NCI-H2081 treated with DMSO at 0.1 percent for 48 hours (cell line): ENCODE results near the gene DENND4A.

Experiments
- DNase-seq: peaks from one replicate; lab custom pipeline; 2025; lab: John Stamatoyannopoulos, UW

DENND4A gene

DNA sequence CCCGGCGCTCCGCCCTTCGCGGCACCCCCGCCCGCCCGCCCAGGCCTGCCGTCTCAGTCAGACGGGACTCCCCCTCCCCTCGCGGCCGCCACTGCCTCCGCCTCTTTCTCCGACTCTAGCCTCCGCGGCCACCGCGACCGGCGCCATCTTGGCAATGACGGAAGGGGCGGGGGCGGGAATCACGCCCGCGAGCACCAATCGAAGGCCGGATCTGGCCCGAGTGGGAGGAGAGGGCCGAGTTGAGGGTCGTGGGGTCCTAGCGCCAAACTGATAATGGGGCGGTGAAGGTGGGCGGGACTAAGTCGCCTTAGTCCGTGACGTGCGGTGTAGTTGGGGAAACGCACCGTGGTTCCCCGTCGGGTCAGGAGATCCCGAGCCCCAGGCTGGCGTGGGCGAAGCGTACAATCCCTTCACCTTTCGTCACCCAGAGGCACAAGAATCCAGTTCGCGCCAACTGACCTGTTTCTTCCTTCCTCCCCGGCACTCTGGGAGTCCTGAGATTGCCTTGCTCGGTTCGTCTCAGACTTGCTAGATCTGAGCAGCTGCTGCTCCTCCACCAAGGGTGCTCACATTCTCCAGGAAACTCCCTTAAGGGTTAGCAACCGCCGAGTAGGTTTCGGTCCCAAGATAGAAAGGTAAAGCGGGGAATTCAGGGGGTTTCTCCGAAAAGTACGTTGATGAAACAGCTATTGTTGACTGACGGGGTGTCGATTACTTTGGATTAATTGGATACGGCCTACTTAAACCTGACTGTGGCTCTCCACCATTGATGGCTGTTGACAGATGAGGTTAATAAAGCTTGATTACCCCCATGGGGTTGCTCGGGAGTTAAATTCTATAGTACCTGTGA is at the start of gene DENND4A:
Gene DENND4A (minus strand): TSS at position 156 of the 850 bp plus-strand sequence. CDS start 35,843 bp downstream, outside the sequence.
- peak; percentile 90 for DNase-seq

DNA sequence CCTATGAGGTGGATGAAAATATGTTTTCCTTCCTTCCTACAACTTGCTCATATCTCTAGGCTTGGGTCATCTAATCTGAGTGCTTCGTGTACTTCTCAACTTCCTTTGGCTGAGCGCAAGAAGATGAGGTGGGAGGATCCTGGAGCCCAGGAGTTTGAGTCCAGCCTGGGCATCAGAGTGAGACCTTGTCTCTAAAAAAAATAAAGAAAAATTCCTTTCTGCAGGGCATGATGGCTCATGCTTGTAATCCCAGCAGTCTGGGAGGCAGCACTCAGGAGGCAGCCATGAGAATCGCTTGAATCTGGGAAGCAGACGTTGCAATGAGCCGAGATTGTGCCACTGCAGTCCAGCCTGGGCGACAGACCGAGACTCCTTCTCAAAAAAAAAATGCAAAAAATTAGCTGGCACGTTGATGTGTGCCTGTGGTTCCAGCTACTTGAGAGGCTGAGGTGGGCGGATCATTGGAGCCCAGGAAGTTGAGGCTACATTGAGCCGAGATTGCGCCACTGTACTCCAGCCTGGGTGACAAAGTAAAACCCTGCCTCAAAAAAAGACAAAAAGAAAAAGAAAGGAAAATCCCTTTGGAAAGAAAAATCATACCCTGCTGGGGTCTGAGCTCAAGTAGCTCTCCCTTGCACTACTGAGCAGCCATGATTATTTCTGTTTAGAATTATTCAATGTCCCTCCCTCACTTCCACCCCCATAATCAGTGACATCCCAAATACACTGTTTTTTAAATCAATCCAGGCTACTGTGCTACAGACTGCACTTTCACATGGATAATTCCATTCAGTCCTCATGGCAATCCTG is 49.2 kb upstream of the DENND4A start:
- no peak for DNase-seq

DNA sequence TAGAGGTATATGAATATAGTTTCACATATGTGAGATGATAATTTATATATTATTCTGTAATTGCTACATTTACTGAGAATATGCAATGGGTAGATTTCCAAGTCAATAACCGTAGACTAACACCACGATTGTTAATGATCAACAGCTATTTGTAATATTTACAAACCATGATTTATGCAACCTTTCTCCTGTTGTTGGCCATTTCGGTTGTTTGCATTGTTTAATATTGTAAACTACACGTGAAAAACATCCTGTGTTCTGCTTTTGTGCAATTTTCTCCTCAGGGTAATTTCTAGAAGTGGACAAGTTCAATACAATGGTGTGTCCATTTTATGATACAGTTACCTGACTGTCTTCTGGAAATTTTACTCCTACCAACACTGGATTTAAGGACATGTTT is 47.9 kb upstream of the DENND4A start:
- no peak for DNase-seq

DNA sequence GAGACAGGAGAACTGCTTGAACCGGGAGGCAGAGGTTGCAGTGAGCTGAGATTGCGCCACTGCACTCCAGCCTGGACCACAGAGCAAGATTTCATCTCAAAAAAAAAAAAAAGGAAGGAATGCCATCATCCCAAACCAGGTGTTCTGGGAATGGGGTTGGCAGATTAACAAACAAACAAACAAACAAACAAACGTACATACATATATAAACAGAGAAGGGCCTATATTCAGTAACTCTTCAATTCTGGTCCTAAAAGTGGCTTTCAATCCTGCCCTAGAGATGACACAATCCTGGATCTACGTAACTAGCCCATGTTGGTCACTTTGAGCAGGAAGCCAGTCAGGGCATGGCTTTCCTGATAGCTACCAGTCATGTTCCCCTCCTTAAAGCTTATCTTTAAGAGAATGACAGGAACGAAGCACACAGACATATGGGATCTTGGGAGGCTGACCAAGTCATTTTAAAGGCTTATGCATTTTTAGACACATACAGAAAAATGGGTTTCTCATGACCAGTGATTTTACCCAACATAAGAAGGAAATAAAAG is 47.3 kb upstream of the DENND4A start:
- no peak for DNase-seq

DNA sequence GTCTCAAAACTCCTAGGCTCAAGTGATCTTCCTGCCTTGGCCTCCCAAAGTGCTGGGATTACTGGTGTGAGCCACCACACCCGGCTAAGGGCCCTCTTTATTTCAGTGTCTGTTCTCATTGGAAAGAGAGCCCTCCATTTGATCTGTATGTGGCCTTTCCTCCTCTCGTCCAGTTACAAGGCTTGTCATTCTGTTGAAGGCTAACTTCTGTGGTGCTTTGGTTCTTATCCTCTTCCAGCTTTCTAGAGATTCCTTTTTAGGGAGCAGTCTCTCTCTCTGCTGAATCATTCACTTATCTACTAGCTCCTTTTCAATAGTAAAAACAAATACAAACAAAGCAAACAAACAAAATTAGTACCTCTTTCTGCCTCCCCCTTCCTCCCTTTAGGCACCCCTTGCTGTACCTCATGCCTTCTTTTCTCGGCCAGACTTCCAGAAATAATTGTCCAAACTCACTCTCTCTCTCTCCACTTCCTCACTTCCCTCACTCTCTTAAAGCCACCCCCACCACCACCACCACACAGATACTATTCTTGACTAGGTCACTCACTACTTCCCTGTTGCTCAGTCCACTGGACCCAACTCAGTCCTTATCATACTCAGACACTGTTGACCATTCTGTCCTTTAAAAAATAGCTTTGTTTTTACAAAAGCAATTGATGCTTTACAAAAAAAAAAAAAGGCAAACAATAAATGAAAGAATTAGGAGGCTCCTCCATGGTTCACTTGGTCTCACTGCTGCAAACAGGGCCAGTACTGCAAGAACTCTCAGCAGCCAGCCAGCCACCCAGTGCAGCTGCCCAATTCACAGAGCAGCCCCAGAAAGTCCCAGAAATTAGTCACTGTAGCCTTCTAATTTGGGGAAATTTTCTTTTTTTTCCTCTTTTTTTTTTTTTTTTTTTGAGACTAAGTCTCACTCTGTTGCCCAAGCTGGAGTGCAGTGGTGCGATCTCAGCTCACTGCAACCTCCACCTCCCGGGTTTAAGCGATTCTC is 45.5 kb upstream of the DENND4A start:
- DNase-seq = no peak

GRCh38 chr15:65836665-65837064 is 44.6 kb upstream of the DENND4A start:
- DNase-seq = no peak

- no peak for DNase-seq
These were observed 43.4 kb upstream of the DENND4A start for GRCh38 chr15:65835447-65835846.

DNA sequence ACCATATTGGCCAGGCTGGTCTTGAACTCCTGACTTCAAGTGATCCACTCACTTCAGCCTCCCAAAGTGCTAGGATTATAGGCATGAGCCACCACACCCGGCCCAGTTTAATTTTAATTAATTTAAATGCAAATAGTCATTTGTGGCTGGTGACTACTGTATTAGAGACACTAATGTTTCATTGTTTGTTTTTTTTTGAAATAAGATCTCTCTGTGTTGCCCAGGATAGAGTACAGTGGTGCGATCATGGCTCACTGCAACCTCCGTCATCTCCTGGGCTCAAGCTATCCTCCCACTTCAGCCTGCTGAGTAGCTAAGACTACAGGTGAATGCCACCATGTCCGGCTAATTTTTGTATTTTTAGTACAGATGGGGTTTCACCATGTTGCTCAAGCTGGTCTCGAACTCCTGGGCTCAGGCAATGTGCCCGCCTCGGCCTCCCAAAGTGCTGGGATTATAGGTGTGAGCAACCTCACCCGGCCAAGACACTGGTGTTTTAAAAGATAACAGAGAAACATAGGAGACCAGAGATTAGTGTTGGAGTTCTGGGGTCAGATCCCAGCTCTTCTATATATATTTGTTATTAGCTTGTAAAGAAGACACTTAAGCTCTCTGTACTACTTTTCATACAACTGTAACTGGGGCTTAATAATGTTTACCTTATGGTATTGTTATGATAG is 42.6 kb upstream of the DENND4A start:
- no peak for DNase-seq

GRCh38 chr15:65833501-65834205 is 41.6 kb upstream of the DENND4A start:
- DNase-seq = no peak

- peak; percentile 99 for DNase-seq
These were observed 40.7 kb upstream of the DENND4A start for GRCh38 chr15:65832549-65833364.

- DNase-seq = no peak
These were observed 37.2 kb upstream of the DENND4A start for GRCh38 chr15:65829130-65829764.

- no peak for DNase-seq
These were observed 36.5 kb upstream of the DENND4A start for GRCh38 chr15:65828585-65828984.

- DNase-seq = no peak
These were observed 35.0 kb upstream of the DENND4A start for GRCh38 chr15:65827065-65827464.

DNA sequence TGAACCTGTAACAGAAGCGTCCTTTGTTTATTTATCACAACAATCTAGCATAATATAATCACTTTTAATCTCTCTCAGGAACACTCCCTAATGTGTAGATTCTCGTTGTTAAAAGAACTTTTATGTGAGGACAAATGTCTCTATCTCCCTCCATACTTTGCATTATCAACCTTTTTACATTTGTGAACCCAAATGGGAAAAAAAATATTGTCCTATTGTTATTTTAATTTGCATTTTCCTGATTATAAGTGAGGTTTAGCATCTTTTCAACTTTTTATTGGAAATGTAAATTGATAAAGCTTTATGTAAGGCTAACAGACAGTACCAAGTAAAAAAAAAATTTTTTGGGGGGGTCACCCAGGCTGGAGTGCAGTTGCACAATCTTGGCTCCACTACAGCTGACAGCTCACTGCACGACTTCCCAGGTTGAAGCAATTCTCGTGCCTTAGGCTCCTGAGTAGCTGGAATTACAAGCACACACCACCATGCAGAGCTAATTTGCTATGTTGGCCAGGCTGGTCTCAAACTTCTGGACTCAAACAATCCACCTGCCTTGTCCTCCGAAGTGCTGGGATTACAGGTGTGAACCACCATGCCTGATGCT is 33.0 kb upstream of the DENND4A start:
- DNase-seq = no peak

DNA sequence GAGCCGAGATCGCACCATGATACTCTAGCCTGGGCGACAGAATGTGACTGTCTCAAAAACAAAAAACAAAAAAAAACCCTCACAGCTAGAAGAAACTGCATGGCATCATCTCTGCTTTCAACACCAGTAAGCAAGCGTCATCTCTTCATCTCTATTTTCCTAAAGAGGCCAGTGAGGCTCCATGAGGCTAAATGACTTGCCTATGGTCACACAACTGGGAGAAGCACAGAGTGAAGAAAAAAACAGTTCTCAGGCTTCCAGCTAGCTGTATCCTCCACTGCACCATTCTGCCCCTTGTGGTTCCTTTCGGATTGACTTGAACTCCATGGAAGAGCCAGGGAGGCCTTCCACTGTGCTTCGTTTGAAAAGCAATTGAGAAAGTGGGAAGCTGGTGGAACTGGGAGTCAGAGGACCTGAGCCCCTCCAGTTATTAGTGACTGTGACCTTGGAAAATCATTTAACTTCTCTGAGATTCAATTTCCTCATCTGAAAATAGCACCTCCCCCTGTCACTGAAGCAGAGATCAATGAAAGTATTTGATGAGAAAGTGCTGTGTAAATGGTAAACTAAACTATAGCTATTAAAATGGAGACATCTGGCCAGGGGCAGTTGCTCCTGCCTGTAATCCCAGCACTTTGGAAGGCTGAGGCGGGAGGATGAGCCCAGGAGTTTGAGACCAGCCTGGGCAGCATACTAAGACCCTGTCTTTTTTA is 32.1 kb upstream of the DENND4A start:
- no peak for DNase-seq

DNA sequence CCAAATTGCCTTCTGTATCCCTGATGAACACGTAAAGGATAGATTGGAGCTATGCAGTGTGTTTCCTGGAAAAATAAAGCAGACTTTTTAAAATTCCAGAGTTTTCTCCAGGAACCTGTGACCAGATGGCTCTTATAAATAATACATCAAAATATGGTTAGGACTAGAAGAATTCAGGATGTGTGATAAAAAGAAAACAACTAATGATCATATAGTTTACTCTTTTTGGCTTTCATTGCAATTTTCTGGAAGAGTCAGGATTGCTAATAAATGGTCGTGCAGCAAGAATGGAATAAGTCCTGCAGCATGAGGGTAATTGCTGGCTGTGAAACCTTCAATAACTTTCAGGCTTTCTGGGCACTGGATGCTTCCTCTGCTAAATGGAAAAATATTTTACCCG is 30.2 kb upstream of the DENND4A start:
- DNase-seq = no peak

- DNase-seq = no peak
These were observed 29.0 kb upstream of the DENND4A start for GRCh38 chr15:65821070-65821469.

GRCh38 chr15:65819563-65819960 is 27.5 kb upstream of the DENND4A start:
- DNase-seq = no peak
